GM18519 (cell line): ENCODE data around the gene MESP2.

Source experiments
- ATAC-seq: cut with Tn5 transposase; IDR thresholded peaks from one replicate; pipeline ENCODE4 v1.9.1; 2021; ENCODE audit warnings: mild to moderate bottlenecking, moderate library complexity; ENCODE audit not compliant: unreplicated experiment, low FRiP score

Gene MESP2

DNA sequence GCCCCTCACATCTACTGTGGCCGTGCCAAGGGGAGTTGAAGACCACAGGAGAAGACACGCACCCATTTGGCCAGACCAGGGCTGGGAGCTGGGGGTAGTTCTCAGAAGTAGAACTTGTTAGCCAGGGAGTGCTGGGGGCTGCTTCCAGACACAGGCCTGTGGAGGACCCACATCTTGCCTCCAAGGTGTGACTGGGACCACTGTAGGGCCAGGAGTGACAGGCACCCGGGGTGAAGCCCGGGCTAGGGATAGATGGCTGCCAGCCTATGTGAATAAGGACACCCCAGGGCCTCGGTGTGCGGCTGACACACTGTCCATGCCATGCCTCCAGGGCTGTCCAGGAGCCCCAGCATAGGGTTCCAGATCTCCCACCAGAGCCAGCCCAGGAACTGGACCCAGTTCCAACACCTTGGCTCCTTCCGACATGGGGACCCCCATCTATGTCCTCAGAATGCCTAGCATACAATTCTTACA lies 36.8 kb downstream of the MESP2 start:
- ATAC-seq: no peak

DNA sequence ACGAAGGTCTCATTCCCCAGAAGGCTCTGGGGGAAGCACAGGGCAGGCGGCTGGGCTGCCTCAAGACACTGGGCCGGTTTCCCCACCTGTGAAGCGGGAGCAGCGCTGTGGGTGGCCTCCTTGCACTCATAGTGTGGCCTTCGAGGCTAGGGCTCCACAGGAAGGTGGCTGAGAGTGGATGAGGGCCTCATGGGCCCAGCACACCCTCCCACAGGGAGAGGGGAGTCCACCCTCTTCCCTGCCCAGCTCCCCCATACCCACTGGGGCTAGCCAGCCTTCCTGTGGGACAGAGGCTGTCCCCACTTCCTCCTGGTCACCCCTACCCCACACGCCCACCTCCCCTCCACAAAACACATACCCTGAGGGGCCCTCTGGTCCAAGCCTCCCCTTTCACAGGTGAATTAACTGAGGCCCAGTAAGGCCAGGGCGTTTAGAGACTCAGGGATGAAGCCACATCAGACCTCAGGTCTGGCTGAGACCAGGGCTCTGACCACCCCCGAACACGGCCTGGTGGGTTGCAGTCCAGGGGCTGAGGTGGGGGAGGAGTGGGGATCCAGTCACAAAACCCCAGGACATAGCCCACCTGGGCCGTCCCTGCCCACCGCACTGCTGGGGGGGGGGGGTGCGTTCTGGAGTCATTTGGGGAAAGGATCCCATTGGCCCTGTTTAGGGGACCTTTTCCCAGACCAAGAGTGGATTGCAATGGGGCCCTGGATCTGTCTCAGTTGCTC lies 37.4 kb downstream of the MESP2 start:
- ATAC-seq: no peak

DNA sequence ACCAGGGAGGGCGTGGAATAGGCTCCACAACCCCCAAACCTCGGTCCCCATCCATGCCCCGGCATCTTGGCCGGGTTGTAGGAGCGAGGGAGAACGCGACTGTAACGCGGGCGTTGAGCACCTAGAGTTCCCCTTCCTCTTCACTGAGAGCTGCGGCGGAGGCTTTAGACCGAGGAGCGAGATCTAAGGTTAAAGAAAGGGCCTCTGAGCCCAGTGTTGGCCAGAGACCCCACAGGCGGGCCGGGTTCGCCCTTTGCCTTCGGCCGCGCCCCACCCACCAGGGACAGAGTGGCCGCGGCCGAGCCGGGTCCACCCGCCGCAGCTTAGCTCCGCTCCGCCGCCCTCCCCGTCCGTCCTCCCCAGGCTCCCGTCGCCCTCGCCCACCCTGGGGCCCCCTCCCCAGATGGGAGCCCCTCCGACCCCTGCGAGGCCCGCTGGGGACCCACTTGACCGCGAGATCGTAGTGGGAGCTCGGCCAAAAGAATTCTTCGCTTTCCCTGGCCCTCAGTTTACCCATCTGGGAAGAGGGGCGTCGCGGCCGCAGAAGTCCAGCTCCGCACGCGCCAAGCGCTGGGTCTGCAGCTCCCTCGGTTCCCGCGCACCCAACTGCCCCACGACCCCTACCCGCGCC lies 38.1 kb downstream of the MESP2 start:
- ATAC-seq: no peak

DNA sequence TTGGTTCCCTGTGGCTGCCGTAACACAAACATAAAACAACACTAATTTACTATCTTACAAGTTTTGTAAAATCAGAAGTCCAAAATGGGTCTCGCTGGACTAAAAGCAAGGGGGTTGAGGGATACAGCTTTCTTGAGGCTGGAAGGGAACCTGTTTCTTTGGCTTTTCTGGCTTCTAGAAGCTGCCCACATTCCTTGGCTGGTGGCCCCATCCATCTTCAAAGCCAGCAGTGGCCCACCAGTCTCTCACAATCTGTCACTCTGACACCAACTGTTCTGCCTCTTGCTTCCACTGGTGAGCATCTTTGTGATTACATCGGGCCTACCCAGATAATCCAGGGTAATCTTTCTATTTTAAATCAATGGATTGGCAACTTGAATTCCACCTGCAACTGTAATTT lies 39.6 kb downstream of the MESP2 start:
- ATAC-seq: no peak

DNA sequence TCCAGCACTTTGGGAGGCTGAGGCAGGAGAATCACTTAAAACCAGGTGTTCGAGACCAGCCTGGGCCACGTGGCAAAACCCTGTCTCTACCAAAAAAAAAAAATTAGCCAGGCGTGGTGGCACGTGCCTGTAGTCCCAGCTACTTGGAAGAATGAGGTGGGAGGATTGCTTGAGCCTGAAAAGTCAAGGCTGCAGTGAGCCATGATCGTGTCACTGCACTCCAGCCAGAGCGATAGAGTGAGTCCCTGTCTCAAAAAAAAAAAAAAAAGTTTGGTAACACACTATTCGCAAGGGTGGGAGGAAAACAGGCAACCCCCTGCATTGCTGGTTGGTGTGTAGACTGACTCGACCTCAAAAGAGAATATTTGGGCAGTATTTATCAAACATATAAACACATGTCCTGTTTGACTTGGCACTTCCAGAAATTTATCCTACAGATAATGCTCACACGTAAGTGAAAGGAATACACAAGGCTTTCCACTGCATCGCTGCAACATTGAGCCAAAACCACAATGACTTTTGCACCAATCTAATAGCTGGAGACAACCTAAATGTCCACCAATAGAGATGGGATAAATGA lies 41.7 kb downstream of the MESP2 start:
- no peak for ATAC-seq

DNA sequence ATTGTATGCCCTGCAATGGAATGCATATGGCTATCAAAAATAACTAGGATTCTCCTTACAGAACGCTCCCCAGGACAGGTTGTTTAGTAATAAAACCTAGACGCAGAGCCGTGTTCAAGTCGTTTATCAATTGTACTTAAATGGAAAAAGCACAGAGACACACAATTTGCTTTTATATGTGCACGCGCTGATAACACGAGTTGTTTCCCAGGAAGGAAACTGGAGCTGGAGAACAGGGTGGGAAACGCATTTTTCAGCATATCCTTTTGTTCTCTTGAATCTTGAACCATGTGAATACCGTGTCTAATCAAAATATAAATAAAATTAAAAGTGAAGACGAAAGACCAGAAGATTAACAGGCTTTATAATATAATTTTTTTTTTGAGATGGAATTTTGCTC lies 42.2 kb downstream of the MESP2 start:
- ATAC-seq: no peak

DNA sequence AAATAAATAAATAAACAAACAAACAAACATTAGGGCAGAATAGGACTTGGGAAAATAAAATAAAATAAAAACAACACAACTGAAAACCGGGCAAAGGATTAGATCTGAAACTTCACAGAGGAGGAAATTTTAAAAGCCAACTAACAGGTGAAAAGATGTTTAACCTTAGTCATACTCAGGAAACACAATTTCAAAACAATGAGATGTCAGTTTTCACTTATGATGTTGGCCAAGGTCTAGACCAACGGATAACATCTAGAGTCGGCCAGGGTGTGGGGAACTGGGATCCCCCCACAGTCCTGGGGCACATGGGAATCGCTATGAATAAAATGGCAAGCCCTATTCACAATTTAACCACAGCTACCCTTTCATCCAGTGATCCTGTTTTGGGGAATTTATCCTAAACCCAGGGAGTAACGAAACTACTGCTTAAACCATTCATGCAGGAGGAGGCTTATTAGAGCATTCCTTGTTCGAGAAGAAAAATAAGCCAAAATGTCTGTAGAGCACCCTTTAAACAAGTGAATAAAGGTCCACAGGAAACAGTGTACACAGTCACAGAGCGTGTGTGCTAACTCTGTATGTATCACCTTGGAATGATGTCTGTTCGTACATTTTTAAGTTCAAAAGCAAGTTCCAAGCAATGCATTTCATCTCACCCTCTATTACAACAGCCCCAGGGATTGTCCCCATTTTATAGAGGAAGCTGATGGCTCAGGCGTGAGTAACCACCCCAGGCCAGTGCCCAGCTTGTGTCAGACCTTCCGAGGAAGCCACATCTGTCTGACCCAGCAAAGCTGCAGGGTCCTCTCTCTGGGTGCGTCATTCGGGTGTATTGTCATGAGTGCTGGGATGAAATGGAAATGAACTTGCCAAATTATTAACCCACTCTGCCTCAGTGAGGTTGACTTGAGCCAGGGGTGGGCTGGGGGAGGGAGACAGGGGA lies 44.8 kb downstream of the MESP2 start:
- no peak for ATAC-seq

DNA sequence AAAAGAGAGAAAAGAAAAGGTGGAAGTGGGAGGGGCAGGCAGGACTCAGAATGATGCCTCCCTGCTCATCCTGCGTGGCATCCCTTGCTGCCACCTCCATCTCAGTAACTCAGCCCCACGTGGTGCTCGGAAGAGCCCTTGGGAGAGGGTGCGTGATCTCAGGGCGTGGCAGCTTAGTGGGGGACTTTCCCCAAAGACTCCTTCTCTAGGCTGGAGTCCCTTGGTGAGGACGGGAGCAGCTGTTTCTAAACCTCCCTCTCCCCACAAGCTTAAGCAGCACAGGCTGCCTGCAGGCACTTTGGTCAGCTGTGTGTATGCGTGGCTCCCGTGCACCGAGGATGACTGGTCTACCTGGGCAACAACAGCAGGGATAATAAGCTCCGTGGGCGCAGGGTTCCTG lies 45.9 kb downstream of the MESP2 start:
- ATAC-seq: no peak

DNA sequence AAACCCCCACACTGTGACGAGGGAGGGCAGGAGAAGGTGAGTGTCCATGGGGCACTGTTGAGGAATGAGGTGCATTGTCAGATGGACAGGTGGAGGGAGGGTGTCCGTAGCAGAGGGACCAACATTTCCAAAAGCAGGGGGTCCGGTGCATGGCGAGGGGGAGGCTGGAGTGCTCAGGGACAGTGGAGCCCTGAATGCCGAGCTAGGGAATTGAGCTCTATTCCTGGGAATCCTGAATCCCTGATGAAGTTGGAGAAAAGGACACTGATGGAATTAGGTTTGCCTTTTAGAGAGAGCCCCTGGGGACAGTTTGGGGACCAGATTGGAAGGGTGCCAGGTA lies 46.4 kb downstream of the MESP2 start:
- ATAC-seq: no peak

DNA sequence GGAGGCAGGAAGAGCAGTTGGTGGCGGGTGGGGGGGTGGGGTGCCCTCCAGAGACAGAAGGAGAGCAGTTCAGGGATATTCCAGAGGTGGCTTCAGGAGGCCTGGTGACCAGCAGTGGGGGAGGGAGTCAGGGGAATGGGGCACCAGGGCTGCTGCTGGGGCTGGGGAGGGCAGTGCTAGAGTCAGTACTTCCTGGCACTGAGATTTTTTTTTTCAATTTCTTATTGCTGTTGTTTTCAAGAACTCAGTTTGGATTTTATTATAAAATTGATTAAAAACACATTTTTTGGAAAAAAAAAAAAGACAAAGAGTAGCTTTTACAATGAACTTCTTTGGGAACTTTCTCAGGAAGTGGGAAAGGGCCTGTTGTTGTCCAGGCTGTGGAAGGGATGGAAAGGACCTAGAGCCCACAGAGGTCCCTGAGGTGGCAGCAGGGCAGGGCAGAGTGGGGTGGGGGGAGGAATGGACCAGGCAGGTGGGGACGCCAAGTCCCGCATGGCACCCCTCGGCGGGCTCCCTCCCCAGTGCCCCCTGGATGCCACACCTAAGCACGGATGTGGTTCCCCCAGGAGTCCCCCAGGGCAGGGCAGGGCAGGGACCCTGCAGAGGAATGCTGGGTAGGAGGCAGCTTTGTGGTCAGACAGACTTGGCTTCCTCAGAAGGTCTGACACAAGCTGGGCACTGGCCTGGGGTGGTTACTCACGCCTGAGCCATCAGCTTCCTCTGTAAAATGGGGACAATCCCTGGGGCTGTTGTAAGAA lies 47.0 kb downstream of the MESP2 start:
- no peak for ATAC-seq

DNA sequence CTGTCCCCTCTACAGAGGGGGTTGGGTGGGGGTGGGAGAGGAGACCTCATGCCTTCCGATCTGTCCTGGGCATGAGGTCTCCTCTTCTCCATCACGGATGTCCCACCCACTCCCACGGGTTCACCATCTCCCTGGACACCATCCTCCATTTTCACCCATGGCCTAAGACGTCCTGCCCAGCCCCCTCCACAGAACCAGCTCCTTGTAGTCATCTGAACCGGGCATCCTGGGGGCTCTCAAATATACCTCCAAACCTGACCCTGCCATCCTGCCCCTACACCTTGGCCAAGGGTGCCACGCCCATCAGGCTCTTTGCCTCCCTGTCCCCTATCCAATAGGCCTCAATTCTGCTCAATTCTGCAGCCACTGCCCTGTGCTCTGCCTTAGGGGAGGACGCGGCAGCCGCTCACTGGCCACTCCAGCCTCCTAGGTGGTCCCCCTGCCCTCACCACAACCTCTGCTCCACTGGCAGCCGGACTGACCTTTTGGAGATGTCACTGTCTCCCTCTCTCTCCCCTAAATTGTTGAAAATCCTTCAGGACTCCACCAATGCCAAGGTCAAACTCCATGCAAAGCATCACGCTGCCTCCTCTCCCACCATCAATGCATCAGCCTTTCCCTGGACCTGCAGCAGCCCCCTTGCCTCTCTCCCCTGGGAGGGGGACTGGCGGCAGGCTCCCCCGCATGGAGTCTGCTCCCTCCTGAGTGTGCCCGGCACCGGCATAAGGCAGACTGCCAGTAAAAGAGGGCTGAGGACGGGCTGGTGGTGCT lies 47.9 kb downstream of the MESP2 start:
- ATAC-seq: no peak

DNA sequence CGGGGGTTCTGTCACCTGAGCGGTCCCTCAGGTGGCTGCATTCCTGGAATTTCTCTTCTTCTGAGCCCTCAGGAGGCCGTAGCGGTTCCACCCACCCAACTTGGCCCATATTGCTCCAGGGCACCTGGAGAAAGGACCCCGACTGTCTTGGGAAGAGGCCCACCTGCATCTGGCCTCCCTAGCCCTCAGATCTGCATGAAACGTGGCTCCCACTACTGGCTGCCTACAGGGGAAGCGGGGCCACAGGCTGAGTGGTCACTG lies 48.4 kb downstream of the MESP2 start:
- no peak for ATAC-seq

DNA sequence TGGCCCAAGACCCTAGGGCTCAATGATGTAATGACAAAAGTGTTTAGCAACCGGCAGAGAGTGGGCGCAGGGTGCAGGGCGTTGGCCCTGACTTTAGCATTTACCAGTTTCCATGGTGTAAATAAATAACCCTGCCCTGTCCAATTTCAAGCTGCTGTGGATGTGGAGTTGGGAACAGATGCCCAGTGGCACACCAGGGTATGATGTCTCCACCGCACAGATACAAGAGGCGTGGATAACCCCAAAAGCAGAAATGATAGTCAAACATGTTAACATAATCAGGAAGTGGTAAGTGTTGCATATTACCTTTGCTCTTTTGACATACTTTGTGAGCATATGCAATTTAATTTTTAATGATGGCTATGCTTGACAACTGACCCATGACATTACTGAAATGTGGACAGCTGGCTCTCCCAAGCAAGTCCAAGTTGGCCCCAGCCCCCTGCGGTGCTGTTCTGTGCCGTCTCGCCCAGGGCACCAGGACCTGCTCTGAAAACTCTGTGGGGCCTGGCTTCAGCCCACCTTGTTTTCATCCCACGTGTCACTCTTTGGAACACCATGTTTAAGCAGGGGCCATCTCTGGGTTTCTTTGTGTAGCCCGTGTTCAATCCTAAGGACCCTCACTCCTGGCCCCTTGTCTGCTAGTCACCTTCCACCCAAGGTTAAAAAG lies 49.3 kb downstream of the MESP2 start:
- no peak for ATAC-seq

DNA sequence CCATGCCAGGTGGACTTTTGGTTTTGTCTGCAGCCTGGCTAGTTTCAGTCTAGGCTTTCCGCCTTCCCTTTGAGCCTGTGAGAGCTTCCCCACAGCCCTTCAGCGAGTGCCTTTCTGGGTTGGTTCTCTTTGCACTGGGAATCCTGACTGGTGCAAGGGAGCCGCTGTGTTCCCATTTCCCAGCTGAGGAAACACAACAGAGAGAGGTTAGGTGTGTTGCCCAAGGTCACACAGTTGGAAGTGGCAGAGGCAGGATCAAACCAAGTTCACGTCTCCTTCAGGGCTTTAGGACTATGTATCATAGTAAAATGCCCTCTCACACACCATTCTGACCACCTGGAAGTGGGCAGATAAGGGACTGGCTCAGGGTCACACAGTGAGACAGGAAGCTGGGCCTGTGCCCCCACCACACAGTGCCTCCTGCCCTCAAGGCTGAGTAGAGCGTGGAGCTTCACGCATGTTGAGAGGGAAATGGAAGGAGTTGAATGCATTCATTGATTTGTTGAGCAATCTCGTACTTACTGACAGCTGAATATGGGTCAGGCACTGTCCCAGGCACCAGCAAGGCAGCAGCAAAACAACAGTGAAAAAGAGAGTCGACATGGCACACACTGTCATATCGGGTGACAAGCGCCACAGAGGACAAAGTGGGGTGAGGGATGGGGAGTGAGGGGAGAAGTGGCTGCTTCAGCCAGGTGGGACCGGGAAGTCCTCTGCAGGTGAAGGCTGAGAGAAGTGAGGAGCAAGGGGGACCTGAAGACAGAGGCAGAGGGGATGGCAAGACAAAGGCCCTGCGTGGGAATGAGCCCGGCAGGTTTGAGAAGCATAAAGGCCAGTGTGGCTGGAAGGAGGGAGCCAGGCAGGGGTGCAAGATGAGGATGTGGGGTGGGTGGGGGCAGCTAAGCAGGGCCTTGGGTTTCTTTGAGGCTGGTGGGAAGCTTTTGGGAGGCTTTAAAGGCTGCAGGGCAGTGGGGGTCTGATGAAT lies 50.8 kb downstream of the MESP2 start:
- ATAC-seq: no peak

DNA sequence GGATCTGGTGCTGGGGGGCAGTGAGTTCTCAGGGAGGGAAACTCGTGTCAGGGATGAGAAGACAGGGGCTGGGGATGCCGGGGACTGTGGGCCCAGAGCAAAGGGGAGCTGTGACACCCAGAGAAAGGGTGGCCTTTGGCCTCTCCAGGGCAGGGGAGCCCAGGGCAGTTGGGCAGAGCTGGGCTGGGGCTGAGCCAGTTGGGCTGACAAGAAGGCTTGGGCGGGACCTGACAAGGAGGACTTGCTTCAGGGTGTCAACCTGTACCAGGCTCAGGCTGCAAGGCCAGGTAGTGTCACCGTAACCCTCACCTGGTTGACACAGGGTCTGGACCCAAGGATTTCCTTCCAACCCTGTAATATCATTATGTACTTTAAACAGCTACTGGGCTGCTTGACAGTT lies 51.7 kb downstream of the MESP2 start:
- ATAC-seq: no peak
